NCI-H1048 (cell line): Measurements from ENCODE around the gene DDR2.
"Not testable (repeated sequence)": the region's sequence is repeated elsewhere in the genome, so short reads cannot be mapped to it uniquely, and the experiment has no call there.

Experiments used
- DNase-seq: peaks from one replicate; lab custom pipeline; 2025; lab: John Stamatoyannopoulos, UW

DDR2 gene

GRCh38 chr1:162779043-162779442 is 146.8 kb downstream of the DDR2 start:
- DNase-seq = no peak

DNA sequence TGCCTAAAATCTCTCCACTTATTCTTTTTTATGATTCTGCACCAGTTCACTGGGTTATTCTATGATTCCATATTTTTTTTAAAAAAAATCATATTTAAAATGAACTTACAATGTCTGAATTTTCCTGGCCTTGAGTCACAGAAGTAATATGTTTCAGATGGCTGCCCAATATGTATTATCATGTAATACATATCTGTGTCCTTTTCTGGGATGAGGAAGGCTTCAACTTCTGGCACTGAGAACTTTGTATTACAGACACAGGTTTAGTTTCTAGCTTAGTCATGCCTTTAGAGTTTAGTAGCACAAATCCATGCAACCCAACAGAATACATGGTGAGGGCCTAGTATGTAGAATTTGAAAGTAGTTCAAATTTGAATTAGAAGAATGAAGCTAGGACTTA is 150.4 kb downstream of the DDR2 start:
- DNase-seq = no peak

DNA sequence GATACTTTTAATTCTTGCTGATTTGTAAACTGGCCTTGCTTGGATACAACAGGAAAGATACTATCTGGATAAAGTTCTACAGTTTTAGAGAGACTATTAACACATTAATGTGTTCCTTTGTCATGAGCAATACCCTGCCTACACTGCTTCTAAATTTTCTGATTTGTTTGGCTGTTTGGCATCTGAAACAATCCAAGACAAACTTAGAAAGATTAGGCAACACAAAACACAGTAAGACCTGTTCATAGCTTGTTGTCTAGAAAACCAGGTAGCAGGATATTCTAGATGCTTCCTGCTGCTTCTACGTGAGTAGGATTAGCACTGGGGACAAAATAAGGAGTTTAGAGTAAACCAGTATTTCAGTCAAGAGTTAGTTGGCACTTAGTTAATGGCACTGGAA is 152.7 kb downstream of the DDR2 start:
- DNase-seq = not testable (repeated sequence)

- not testable (repeated sequence) for DNase-seq
These were observed 156.5 kb downstream of the DDR2 start for GRCh38 chr1:162788783-162789182.

DNA sequence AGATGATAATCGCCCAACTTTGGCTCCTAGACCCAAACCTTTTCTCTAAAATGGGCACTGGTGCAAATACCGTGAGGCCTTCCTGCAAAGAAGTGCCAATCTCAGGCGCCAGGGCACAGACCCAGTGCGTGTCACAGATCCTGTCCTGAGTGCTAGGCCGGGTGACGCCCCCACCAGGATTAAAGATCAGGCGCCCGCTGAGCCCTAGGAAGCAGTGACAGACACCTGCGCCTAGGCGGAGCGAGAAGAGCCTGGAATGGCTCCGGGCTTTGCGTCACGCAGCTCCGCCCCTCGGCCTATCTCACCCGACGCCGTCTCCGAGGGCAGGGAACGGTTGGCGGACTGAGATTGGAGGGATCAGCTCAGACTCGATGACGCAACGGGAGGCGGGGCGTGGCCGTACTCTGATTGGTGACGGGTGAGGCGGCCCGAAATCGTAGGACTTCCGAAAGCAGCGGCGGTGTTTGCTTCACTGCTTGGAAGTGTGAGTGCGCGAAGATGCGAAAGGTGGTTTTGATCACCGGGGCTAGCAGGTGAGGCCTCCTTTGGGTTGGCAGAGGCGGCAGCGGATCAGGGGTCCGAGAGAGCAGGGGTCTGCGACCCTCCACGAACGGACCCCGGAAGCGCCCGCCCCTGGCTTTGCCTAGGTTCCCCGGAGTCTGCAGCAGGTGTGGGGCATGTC is 158.2 kb downstream of the DDR2 start, which contains the start of gene HSD17B7:
Gene HSD17B7, plus strand, starts transcription at position 400 of the 682 bp plus-strand sequence. Its CDS starts 99 bp downstream, at position 499.
- peak; percentile 63 for DNase-seq

GRCh38 chr1:162790985-162791357 is 158.7 kb downstream of the DDR2 start:
- DNase-seq = not testable (repeated sequence)

- not testable (repeated sequence) for DNase-seq
These were observed 162.0 kb downstream of the DDR2 start for GRCh38 chr1:162794284-162794683.

DNA sequence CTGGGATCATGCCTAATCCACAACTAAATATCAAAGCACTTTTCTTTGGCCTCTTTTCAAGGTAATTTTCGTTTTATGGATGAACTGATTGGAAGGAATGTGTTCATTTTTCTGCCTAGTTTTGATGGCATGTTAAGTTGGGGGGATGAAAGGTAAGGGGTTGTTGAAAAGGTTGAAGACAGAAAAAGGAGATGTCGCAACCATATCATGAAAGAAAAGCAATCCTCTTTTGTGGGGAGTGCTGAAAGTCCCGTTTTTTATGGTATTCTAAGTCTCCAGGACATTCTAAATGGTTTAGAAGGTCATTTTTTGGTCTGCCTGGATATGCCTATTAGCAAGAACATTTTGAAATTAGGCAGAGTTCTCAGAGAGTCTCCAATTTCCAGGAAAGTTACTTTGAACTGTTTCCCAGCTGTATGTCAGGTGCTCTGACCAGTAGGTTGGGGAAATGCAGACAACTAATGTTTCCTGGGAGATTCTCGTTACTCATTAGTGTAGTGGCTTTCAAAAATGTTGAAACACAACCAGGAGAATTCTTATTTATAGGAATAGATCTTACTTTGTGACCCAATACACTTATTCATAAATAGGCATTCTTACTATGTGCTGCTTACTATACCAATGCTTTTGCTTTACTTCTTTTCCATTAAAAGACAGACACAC is 164.5 kb downstream of the DDR2 start:
- DNase-seq = not testable (repeated sequence)

- peak; percentile 42 for DNase-seq
These were observed 167.9 kb downstream of the DDR2 start for GRCh38 chr1:162799995-162800830.

DNA sequence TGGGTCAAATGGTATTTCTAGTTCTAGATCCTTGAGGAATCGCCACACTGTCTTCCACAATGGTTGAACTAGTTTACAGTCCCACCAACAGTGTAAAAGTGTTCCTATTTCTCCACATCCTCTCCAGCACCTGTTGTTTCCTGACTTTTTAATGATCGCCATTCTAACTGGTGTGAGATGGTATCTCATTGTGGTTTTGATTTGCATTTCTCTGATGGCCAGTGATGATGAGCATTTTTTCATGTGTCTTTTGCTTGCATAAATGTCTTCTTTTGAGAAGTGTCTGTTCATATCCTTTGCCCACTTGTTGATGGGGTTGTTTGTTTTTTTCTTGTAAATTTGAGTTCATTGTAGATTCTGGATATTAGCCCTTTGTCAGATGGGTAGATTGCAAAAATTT is 175.2 kb downstream of the DDR2 start:
- DNase-seq = not testable (repeated sequence)

GRCh38 chr1:162812357-162812756 is 180.1 kb downstream of the DDR2 start:
- DNase-seq = not testable (repeated sequence)

DNA sequence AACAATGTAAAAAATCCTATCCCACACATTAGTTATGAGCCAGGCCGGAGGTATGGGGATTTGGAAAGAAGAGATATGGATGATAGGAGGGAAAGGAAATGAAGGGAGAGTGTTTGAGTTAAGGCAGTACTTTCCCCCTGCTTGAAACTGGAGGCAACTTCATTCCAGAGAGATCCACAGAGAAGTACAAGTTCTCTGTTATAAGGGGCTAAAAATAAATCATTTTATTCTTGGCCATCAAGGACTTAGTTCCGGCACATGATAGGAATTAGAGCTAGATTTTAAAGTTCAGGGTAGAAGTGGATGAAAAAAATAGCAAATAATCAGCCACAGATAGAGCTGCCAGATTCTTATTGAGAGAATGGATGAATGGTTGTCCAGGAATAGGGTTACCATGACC is 185.9 kb downstream of the DDR2 start:
- DNase-seq = not testable (repeated sequence)

- not testable (repeated sequence) for DNase-seq
These were observed 186.4 kb downstream of the DDR2 start for GRCh38 chr1:162818666-162819065.

- DNase-seq = peak; percentile 67
These were observed 190.3 kb downstream of the DDR2 start for GRCh38 chr1:162822391-162823200.

- DNase-seq = no peak
These were observed 191.0 kb downstream of the DDR2 start for GRCh38 chr1:162823231-162823630.

DNA sequence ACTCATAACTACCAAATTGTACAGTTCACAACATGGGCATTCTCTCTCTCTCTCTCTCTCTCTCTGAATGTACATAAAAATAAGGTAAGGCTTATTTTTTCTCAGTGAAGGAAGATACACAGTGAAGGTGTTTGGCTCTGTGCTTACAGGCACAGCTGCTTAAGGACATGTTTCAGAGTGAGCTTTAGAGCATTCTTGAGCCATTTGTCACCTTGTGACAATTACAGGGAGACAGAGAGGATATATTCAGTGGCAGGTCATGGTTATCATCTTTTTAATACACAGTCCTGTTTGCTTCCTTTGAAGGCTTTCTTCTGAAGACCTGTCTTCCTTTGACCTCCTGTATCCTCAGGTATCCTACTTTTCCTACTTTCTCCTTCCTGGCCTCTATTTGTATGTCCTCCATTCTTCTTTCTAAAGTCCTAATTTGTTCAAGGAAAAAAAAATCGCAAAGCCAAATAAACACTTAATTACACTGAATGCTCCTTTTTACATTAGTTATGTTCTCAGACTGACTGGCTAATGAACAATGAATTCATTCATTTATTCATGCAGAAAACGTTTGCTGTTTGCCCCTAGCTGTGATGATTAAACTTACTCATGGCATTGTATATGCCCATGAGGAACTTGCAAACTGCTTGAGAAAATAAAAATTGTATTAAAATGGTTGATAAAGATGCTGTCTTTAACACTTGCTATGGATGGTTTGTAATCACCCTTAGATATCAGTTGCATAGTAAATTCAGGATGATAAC is 191.7 kb downstream of the DDR2 start:
- no peak for DNase-seq

GRCh38 chr1:162829268-162829667 is 197.0 kb downstream of the DDR2 start:
- DNase-seq = no peak

DNA sequence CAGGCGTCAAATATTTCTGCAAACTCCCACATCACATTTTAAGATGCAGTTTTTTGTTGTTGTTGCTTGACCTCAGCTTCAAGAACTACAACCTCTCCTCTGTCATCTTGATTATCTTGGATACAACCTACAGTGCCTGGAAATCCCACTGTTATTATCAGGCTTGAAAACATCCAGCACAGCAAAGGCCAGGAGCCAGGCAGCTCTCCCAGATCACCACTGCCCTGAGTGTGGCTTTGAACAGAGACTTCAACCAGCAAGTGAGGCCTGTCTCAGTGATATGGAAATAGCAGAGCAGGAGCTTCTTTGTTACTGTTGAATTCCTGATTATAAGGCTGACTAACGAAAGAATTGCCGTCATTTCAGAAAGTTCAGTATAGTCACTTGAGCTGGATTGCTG is 200.2 kb downstream of the DDR2 start:
- DNase-seq = no peak

DNA sequence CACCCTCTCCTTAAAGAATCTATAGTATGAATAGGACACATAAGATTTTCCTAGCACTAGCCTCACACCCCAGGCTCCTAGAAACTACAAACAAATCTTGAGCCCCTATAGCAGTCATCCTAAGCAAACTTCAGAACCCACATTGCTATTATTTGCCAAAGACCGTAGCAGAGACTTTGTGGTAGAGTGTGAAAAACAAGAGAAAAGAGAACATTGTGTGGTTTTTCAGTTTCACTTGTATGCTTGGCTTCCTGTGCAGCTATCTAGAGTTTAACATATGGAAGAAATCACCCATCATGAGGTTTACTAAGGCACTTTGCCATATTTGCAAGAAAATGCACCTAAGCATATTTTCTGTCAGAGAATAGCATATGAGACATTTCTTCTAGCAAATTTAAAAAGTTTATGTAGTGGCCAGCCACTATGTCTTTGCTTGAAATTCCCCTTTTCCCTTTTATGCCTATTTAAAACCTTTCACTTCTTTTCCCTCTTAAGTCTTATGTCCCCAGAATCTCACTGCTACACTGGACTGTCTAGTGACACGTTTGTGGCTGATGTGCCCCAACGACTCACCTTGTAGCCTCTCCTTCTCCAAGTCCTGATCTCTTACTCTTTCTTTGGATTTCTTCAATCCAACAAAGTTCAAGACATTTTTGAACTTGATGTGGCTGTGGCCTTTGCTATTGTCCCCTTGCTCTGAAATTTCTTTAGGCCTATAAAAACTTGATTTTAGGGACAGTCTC is 203.1 kb downstream of the DDR2 start:
- DNase-seq = no peak
